ENCODE measurements around the gene GNAZ. TPM values are rescaled to one million over a fixed set of nuclear protein-coding genes. Genes with fewer than 3 reads are reported as not detected.
A peak's percentile ranks its signal among the peaks of the same experiment; 100 is the strongest.

Gene GNAZ
- total RNA-seq, 1 experiment from 2014 or later, result 5.0 TPM

- Histone ChIP-seq H3K4me2 (ENCODE audit: insufficient read depth, insufficient read length, low read length) (no peak overlapping the region), H3K79me1 (ENCODE audit: insufficient read depth, low read depth, low read length, poor library complexity, severe bottlenecking) (no peaks in the 10 kb centered on the region), H3K9ac (ENCODE audit: extremely low read depth, insufficient read length, low read length) (no peak overlapping the region), H2BK120ac (ENCODE audit: low read depth, low read length, poor library complexity, severe bottlenecking) (no peak overlapping the region), H4K5ac (ENCODE audit: insufficient read length, low read depth, low read length) (no peak overlapping the region), H3K56ac (ENCODE audit: insufficient read length, low read depth, low read length) (no peak overlapping the region), H3K79me2 (ENCODE audit: insufficient read depth, low read length) (no peaks in the 10 kb centered on the region), H2AFZ (ENCODE audit: low read length) (no peak overlapping the region), H4K91ac (ENCODE audit: insufficient read length, low read depth, low read length) (no peak overlapping the region), H3T11ph (ENCODE audit: low read length) (no peak overlapping the region), H2BK12ac (ENCODE audit: insufficient read length, low read depth, low read length) (no peak overlapping the region), H3K4ac (ENCODE audit: low read depth, low read length) (no peak overlapping the region), H4K20me1 (ENCODE audit: control insufficient read depth, insufficient read depth, insufficient read length) (no peaks in the 10 kb centered on the region), H2AK5ac (ENCODE audit: insufficient read length, low read length) (no peak overlapping the region), H2BK15ac (ENCODE audit: low read depth, low read length) (no peak overlapping the region), H3K23me2 (ENCODE audit: insufficient read length, low read depth, low read length, poor library complexity, severe bottlenecking) (no peaks in the 10 kb centered on the region), H3K14ac (ENCODE audit: insufficient read depth, low read length) (no peak overlapping the region), H3K4me1 (ENCODE audit: insufficient read depth, low read length) (no peaks in the 10 kb centered on the region), H3K23ac (ENCODE audit: insufficient read length, low read depth, low read length) (no peak overlapping the region), H3K9me3 (ENCODE audit: control insufficient read depth, low read depth, low read length) (no peaks in the 10 kb centered on the region), H2BK20ac (ENCODE audit: low read depth, low read length, poor library complexity, severe bottlenecking) (no peak overlapping the region), H3K27me3 (ENCODE audit: insufficient read depth, low read length) (no peaks in the 10 kb centered on the region), H3K18ac (ENCODE audit: insufficient read length, low read depth, low read length) (no peak overlapping the region), H2BK5ac (ENCODE audit: insufficient read length, low read length) (no peak overlapping the region), H4K8ac (replicated peaks; ENCODE audit: insufficient read length, low read depth, low read length) (no peak overlapping the region), H3K27ac (ENCODE audit: insufficient read length, low read depth, low read length) (no peak overlapping the region)
- TF ChIP-seq CTCF (conservative IDR thresholded peaks at IDR 0.05), result no peak
- peaks cover 12 to 14% of the 10 kb centered on the region in 2 experiments; a peak in 4 of 5 replicates for H3K9me3 Mint-ChIP-seq
- peak; percentile 14 for DNase-seq
- WGBS (ENCODE audit: extremely low coverage, insufficient read length, low lambda C conversion rate), result no CpG with 5 or more reads among the region's 7 CpGs
- H3K27me3 Mint-ChIP-seq (ENCODE audit: low read depth), result peaks cover 85% of the 10 kb centered on the region
- peaks cover 4 to 19% of the 10 kb centered on the region in 2 experiments for H3K4me1 Mint-ChIP-seq
- H3K36me3 Mint-ChIP-seq (ENCODE audit: insufficient read depth in 1 of 3, low read depth in 3 of 3), result peaks cover 0 to 4% (median 0%) of the 10 kb centered on the region in 3 experiments; a peak in 2 of 7 replicates
- H3K27ac Mint-ChIP-seq, result no peak overlapping the region; a peak in 1 of 7 replicates
- no peak overlapping the region for H3K4me3 Mint-ChIP-seq
Measured at GRCh38 chr22:23055449-23056179, 14.7 kb upstream of the GNAZ start.
